Endothelial cell of umbilical vein (primary cell): ENCODE measurements around the gene LAMB1. TPM values are rescaled to one million over a fixed set of nuclear protein-coding genes. Genes with fewer than 3 reads are reported as not detected.

ENCODE experiments used
- polyA plus RNA-seq, 4 experiments: library from polyadenylated mRNA; depleted of rRNA in 3 of 4; stranded (reverse) in 3 of 4; unstranded in 1 of 4; fragments of >200 nt; gene quantifications; 2 replicates each; pipeline versions ENCODE4 v1.2.1 to v1.2.3, GENCODE V29; 2011 to 2012; ENCODE audit warnings: missing spikeins in 1 of 4
- small RNA-seq: library from RNA; depleted of rRNA; stranded (forward); fragments of <200 nt; gene quantifications from one replicate; pipeline ENCODE3, GENCODE V24; 2012; ENCODE audit warnings: low replicate concordance, low read depth; ENCODE audit not compliant: insufficient read depth, insufficient read length
- total RNA-seq: library from RNA; stranded (reverse); gene quantifications from 2 replicates; pipeline ENCODE4 v1.2.3, GENCODE V29; 2021

The LAMB1 gene
- total and polyA plus RNA-seq, 2 donors (not counting 3 experiments of a cell fraction or from before 2014, with no cell fraction given), result 588 to 703 TPM

Small RNAs within 50 kb of the gene (small RNA-seq; reads per million reads assigned to genes)
- gene RF00012, result not detected

Other genes with a start within 250 kb of the LAMB1 start
- gene SLC26A3, start 199.9 kb downstream of the LAMB1 start, total RNA-seq, result not detected in 2 replicates
- gene SLC26A3, start 199.9 kb downstream of the LAMB1 start, polyA plus RNA-seq, result not detected in 2 replicates
- gene DLD, start 112.0 kb downstream of the LAMB1 start, total RNA-seq, result 61.7 and 77.4 TPM in 2 replicates
- 72.0 and 95.0 TPM in 2 replicates for gene DLD, start 112.0 kb downstream of the LAMB1 start, polyA plus RNA-seq
- 0.20 and 0.72 TPM in 2 replicates for gene LAMB4, start 127.2 kb upstream of the LAMB1 start, total RNA-seq
- 0.15 and 0.43 TPM in 2 replicates for gene LAMB4, start 127.2 kb upstream of the LAMB1 start, polyA plus RNA-seq